Adrenal gland (tissue), 12 donors: ENCODE results near the gene CLIC4. TPM values are rescaled to one million over a fixed set of nuclear protein-coding genes. Genes with fewer than 3 reads are reported as not detected.
"Not testable (repeated sequence)": the region's sequence is repeated elsewhere in the genome, so short reads cannot be mapped to it uniquely, and the experiment has no call there.

ENCODE experiments used
- DNase-seq, 7 donors: peaks; one replicate each; pipeline ENCODE4 v3.0.0-alpha.2; 2019 to 2020
- H3K27ac ChIP-seq, 5 donors: fragments of 200-600 bp; sonication (generic) in 4 of 5; 1 replicate in 3 of 5; 2 replicates in 2 of 5; pipeline versions ENCODE4 v1.5.1 to v1.8.0; 2016 to 2020; ENCODE audit warnings: mild to moderate bottlenecking in 1 of 5
- H3K27me3 ChIP-seq: fragments of 200-600 bp; 2 replicates; pipeline ENCODE4 v1.8.0; 2021
- H3K36me3 ChIP-seq, 2 donors: fragments of 200-600 bp; replicated peaks in 1 of 2; 1 replicate in 1 of 2; 2 replicates in 1 of 2; pipeline versions ENCODE4 v1.5.1 to v1.8.0; 2018 to 2022
- H3K4me1 ChIP-seq, 2 donors: fragments of 200-600 bp; replicated peaks in 1 of 2; 1 replicate in 1 of 2; 2 replicates in 1 of 2; pipeline versions ENCODE4 v1.5.1 to v1.8.0; 2018 to 2021
- H3K4me3 ChIP-seq, 4 donors: fragments of 200-600 bp; sonication (generic) in 3 of 4; one replicate each; pipeline ENCODE4 v1.5.1; 2016 to 2018
- H3K9me3 ChIP-seq, 3 donors: fragments of 200-600 bp; sonication (generic) in 1 of 3; replicated peaks in 1 of 3; 1 replicate in 2 of 3; 2 replicates in 1 of 3; pipeline versions ENCODE4 v1.5.1 to v1.8.0; 2016 to 2021
- CTCF ChIP-seq, 6 experiments: fragments of 450-650 bp in 4 of 6; fragments of 200-600 bp in 2 of 6; sonication (generic) in 1 of 6; IDR thresholded peaks; 1 replicate in 5 of 6; 2 replicates in 1 of 6; pipeline versions ENCODE4 v1.5.1 to v1.8.0; 2016 to 2021; ENCODE audit warnings: antibody characterized with exemption in 6 of 6, mild to moderate bottlenecking in 2 of 6, moderate library complexity in 1 of 6
- POLR2A ChIP-seq, 2 donors: fragments of 450-650 bp; IDR thresholded peaks; one replicate each; pipeline ENCODE4 v1.6.1; 2017; ENCODE audit warnings: antibody characterized with exemption in 2 of 2, mild to moderate bottlenecking in 2 of 2, moderate library complexity in 1 of 2
- WGBS, 4 donors: extraction: QIAGEN DNeasy Blood & Tissue Kit in 2 of 4; methylation state at CpG; one replicate each; pipeline versions ENCODE4 v1.1.5 to v1.1.7; 2013 to 2017; 5-methylcytosine and 5-hydroxymethylcytosine counted together
- intact Hi-C, 2 donors: fragments of 100-400 bp; cut with DNase I; formaldehyde crosslinking; loops; one replicate each; pipeline versions ENCODE4 v1.14.1 to v1.15.0; 2022 to 2023
- polyA plus RNA-seq, 3 donors: library from polyadenylated mRNA; stranded (reverse); fragments of 200-250 nt in 2 of 3; fragments of 350-450 nt in 1 of 3; fragmentation: Illumina TruSeq in 1 of 3; extraction: RNeasy Lipid Tissue Mini Kit (QIAGEN cat#74804) in 1 of 3; gene quantifications; one replicate each; pipeline ENCODE4 v1.2.3, GENCODE V29; 2013 to 2014
- total RNA-seq, 9 donors: library from RNA; depleted of rRNA in 4 of 9; stranded (reverse); fragments of >200 nt in 4 of 9; fragments of 120-200 nt in 1 of 9; fragmentation: NEBNext Ultra II Directional in 1 of 9; extraction: Animal tissue kit (Norgen Biotek cat#: 25700) in 1 of 9; gene quantifications; one replicate each; pipeline versions ENCODE4 v1.1.0 to v1.2.4, GENCODE V29; 2013 to 2023
- donor health status: healthy with polysubstance abuse.
- donor health status: Bipolar disorder and iron deficiency.
- donor health status: DM: yes; HTN: yes; CAD: no.
- donor health status: DM: no; HTN: no; CAD: no.
- donor health status: DM: no; HTN: no; CAD: no.
- donor health status: DM: yes; HTN: yes; CAD: no.

Gene CLIC4
- total and polyA plus RNA-seq, 12 donors = 26.8 to 166 (median 107) TPM

GRCh38 chr1:24775348-24775747, 30.1 kb downstream of the CLIC4 start:
- TF ChIP-seq CTCF (IDR thresholded peaks at IDR 0.05) (no peak), POLR2A (IDR thresholded peaks at IDR 0.05) (no peak)
- intact Hi-C loops = no loop called here
- no peak for DNase-seq
- H3K27me3 ChIP-seq = no peaks in the 10 kb centered on the region
- no peaks in the 10 kb centered on the region for H3K9me3 ChIP-seq
- 68 to 82% (median 75%) methylated on average over 3 of the region's 3 CpGs for WGBS, 4 donors
- H3K4me1 ChIP-seq = peaks cover 8 to 23% of the 10 kb centered on the region in 2 donors
- no peaks in the 10 kb centered on the region for H3K36me3 ChIP-seq
- no peak overlapping the region for H3K27ac ChIP-seq
- H3K4me3 ChIP-seq = no peak overlapping the region

DNA sequence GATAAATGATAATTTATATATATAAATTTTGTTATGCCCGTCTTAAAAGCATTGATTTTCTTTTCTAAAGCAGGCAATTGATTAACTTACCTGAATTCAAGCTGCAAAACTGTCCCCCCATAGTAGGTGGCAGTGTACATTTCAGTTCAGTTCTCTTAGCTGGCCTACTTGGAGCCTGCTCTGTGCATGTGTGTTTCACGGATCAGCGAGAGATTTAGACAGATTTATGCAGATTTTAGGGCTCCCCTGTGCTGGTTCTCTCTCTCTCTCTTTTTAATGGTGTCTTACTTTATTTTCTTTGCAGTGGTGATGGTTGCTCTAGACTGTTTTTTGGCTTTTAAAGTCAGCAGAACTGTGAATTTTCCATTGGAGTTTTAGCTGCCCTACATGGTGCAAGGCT, 30.7 kb downstream of the CLIC4 start:
- Histone ChIP-seq H3K27me3 (no peaks in the 10 kb centered on the region), H3K4me1 (peaks cover 2 to 18% of the 10 kb centered on the region in 2 donors), H3K9me3 (no peaks in the 10 kb centered on the region), H3K4me3 (no peak overlapping the region), H3K36me3 (no peaks in the 10 kb centered on the region), H3K27ac (no peak overlapping the region)
- intact Hi-C loops = no loop called here
- DNase-seq = no peak
- 59 to 80% (median 70%) methylated on average over 3 of the region's 3 CpGs for WGBS, 4 donors
- TF ChIP-seq POLR2A (IDR thresholded peaks at IDR 0.05) (no peak), CTCF (IDR thresholded peaks at IDR 0.05) (no peak)

GRCh38 chr1:24776821-24777220, 31.6 kb downstream of the CLIC4 start:
- no peaks in the 10 kb centered on the region for H3K9me3 ChIP-seq
- H3K36me3 ChIP-seq = no peaks in the 10 kb centered on the region
- H3K27ac ChIP-seq = no peak overlapping the region
- TF ChIP-seq CTCF (IDR thresholded peaks at IDR 0.05) (no peak), POLR2A (IDR thresholded peaks at IDR 0.05) (no peak)
- H3K27me3 ChIP-seq = no peaks in the 10 kb centered on the region
- 88 to 93% (median 89%) methylated on average over 7 to 8 of the region's 8 CpGs for WGBS, 4 donors
- H3K4me1 ChIP-seq = peaks cover 0 to 13% of the 10 kb centered on the region in 2 donors
- DNase-seq = no peak
- intact Hi-C loops = no loop called here
- no peak overlapping the region for H3K4me3 ChIP-seq

GRCh38 chr1:24778141-24778540, 32.9 kb downstream of the CLIC4 start:
- Histone ChIP-seq H3K27ac (no peak overlapping the region), H3K36me3 (no peaks in the 10 kb centered on the region), H3K27me3 (no peaks in the 10 kb centered on the region), H3K4me3 (no peak overlapping the region), H3K9me3 (no peaks in the 10 kb centered on the region), H3K4me1 (peaks cover 6 to 26% of the 10 kb centered on the region in 2 donors)
- intact Hi-C loops = no loop called here
- no peak for TF ChIP-seq CTCF (IDR thresholded peaks at IDR 0.05)
- TF ChIP-seq POLR2A (IDR thresholded peaks at IDR 0.05) = no peak
- DNase-seq = no peak
- 83 to 87% (median 86%) methylated on average over 2 of the region's 2 CpGs for WGBS, 4 donors

DNA sequence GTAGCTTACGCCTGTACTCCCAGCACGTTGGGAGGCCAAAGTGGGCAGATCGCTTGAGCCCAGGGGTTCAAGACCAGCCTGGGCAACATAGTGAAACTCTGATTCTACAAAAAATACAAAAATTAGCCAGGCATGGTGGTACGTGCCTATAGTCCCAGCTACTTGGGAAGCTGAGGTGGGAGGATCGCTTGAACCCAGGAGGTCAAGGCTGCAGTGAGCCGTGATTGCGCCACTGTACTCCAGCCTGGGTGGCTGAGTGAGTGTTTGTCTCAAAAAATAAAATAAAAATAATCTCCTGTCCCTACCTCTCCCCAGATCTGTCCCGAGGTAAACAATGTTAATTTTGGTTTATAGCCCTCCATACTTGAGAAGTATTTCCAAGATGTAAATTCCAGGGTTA, 34.0 kb downstream of the CLIC4 start:
- H3K27me3 ChIP-seq, intact Hi-C loops, H3K36me3 ChIP-seq, H3K4me3 ChIP-seq, DNase-seq, H3K9me3 ChIP-seq: not testable (repeated sequence)
- H3K27ac ChIP-seq = peak overlapping the region in 1 of 5 donors; percentile 2
- peaks cover 16 to 36% of the 10 kb centered on the region in 2 donors for H3K4me1 ChIP-seq
- WGBS, 4 donors = 75 to 79% (median 78%) methylated on average over 8 of the region's 8 CpGs
